Endodermal cell (in vitro differentiated cells): Measurements from ENCODE around the gene PELI2. TPM values are rescaled to one million over a fixed set of nuclear protein-coding genes. Genes with fewer than 3 reads are reported as not detected.

Source experiments
- DNase-seq: peaks from one replicate; pipeline ENCODE4 v3.0.0-alpha.2; 2017
- H3K27ac ChIP-seq: 2 replicates; pipeline ENCODE4 v1.5.1; 2013; ENCODE audit warnings: mild to moderate bottlenecking, low read depth, low read length, moderate library complexity
- H3K27me3 ChIP-seq: 2 replicates; pipeline ENCODE4 v1.6.1; 2013; ENCODE audit warnings: mild to moderate bottlenecking, low read length, moderate library complexity; ENCODE audit not compliant: insufficient read depth, control insufficient read depth, poor library complexity, severe bottlenecking
- H3K36me3 ChIP-seq: 2 replicates; pipeline ENCODE4 v1.7.0; 2013; ENCODE audit warnings: mild to moderate bottlenecking, low read length, moderate library complexity; ENCODE audit not compliant: control insufficient read depth, insufficient read depth
- H3K4me1 ChIP-seq: one replicate; pipeline ENCODE4 v1.7.0; 2013; ENCODE audit warnings: low read length; ENCODE audit not compliant: control insufficient read depth, insufficient read depth
- H3K4me3 ChIP-seq: 2 replicates; pipeline ENCODE4 v1.5.1; 2013; ENCODE audit warnings: mild to moderate bottlenecking, low read length, moderate library complexity
- H3K9ac ChIP-seq: 2 replicates; pipeline ENCODE4 v1.6.1; 2013; ENCODE audit warnings: mild to moderate bottlenecking, low read length, moderate library complexity; ENCODE audit not compliant: poor library complexity, severe bottlenecking; ENCODE audit errors: extremely low read depth
- H3K9me3 ChIP-seq: 2 replicates; pipeline ENCODE4 v1.6.1; 2013; ENCODE audit warnings: mild to moderate bottlenecking, low read length, moderate library complexity; ENCODE audit not compliant: control insufficient read depth
- H3K27ac Mint-ChIP-seq: 2 replicates; pipeline ENCODE4 v1.8.0; 2020; ENCODE audit warnings: mixed read lengths
- H3K27me3 Mint-ChIP-seq: 2 replicates; pipeline ENCODE4 v1.8.0; 2021; ENCODE audit warnings: mild to moderate bottlenecking, mixed read lengths; ENCODE audit not compliant: insufficient read depth
- H3K36me3 Mint-ChIP-seq: 2 replicates; pipeline ENCODE4 v1.8.0; 2020; ENCODE audit warnings: low read depth, mixed read lengths
- H3K4me1 Mint-ChIP-seq: 2 replicates; pipeline ENCODE4 v1.8.0; 2020; ENCODE audit warnings: mixed read lengths
- H3K4me3 Mint-ChIP-seq: 2 replicates; pipeline ENCODE4 v1.8.0; 2020; ENCODE audit warnings: mild to moderate bottlenecking, moderate library complexity, mixed read lengths
- H3K9me3 Mint-ChIP-seq: 2 replicates; pipeline ENCODE4 v1.8.0; 2020; ENCODE audit warnings: mild to moderate bottlenecking, mixed read lengths
- WGBS, 2 experiments: methylation state at CpG; one replicate each; pipeline versions ENCODE4 v1.1.5 to v1.1.7; 2013; ENCODE audit warnings: missing lambda C conversion rate in 2 of 2, mixed read lengths in 1 of 2; ENCODE audit not compliant: insufficient coverage in 1 of 2, insufficient read length in 1 of 2; 5-methylcytosine and 5-hydroxymethylcytosine counted together
- total RNA-seq, 2 donors: library from RNA; stranded (reverse); fragmentation: NEBNext Ultra II Directional in 1 of 2; extraction: Animal tissue kit (Norgen Biotek cat#: 25700) in 1 of 2; gene quantifications; 2 replicates in 1 of 2; 3 replicates in 1 of 2; pipeline ENCODE4 v1.2.1, GENCODE V29; 2021
- TF ChIP-seq, protein P1 (sequence below): fragments of 200-600 bp; sonication (generic); conservative IDR thresholded peaks from 2 replicates; pipeline ENCODE4 v1.5.0; 2021; ENCODE audit warnings: antibody characterized with exemption, mild to moderate bottlenecking

Gene PELI2
- total RNA-seq, 2 donors from 2014 or later: 5.9 to 8.1 TPM

DNA sequence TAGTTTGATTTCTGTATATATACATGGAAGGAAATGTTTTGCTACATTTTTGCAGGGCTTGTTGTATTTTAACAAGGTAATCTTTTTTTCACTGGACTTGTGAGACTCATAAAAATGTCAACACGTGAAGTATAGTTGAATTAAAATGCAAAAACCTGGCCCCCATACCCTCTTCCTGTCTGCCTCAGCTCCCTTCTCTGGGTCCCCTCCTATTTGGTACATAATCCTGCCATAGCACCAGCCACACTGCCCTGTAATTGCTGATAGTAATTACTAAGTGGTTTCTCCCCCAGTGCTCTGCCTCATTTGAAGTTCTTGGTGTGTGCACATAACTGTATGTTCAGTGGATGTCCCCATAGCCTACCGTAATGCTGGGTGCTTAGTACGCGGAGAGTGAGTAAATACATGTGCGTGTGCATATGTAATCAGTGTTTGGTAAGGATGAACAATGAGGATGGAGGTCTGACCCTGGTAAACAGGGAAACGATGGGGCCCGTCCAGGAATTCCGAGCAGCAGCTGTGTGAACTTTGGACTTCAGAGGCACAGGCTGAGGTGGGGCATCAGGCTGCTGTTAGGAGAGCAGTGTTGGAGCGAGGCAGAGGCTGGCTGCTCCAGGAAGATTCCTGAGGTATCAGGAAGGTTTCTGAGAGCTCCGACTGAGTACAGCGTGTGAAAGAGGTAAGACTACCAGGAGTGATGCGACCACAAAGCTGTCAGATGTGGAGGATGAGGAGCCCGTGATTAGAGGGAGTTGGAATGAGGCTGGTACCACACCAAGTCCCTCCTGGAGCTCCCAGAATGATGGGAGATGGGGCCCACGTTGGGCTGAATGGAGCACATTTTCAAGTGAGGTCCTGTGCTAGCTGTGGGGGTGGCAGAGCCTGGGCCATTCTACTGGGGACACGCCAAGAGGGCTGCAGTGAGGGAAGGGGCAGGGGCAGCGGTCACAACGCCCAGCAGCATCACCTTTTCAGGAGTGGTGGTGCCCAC is 106.8 kb downstream of the PELI2 start:
- Histone ChIP-seq H3K27me3 (no peaks in the 10 kb centered on the region), H3K36me3 (no peaks in the 10 kb centered on the region), H3K9ac (no peak overlapping the region), H3K4me1 (no peaks in the 10 kb centered on the region), H3K9me3 (peaks cover 27% of the 10 kb centered on the region), H3K27ac (no peak overlapping the region), H3K4me3 (no peak overlapping the region)
- H3K27me3 Mint-ChIP-seq: no peaks in the 10 kb centered on the region
- peaks cover 8% of the 10 kb centered on the region for H3K4me1 Mint-ChIP-seq
- peaks cover 25% of the 10 kb centered on the region for H3K9me3 Mint-ChIP-seq
- H3K36me3 Mint-ChIP-seq: peaks cover 1% of the 10 kb centered on the region
- TF ChIP-seq, protein P1, sequence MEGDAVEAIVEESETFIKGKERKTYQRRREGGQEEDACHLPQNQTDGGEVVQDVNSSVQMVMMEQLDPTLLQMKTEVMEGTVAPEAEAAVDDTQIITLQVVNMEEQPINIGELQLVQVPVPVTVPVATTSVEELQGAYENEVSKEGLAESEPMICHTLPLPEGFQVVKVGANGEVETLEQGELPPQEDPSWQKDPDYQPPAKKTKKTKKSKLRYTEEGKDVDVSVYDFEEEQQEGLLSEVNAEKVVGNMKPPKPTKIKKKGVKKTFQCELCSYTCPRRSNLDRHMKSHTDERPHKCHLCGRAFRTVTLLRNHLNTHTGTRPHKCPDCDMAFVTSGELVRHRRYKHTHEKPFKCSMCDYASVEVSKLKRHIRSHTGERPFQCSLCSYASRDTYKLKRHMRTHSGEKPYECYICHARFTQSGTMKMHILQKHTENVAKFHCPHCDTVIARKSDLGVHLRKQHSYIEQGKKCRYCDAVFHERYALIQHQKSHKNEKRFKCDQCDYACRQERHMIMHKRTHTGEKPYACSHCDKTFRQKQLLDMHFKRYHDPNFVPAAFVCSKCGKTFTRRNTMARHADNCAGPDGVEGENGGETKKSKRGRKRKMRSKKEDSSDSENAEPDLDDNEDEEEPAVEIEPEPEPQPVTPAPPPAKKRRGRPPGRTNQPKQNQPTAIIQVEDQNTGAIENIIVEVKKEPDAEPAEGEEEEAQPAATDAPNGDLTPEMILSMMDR: no peak
- H3K4me3 Mint-ChIP-seq: no peak overlapping the region
- 82 to 86% methylated on average over 16 to 17 of the region's 17 CpGs for WGBS, 2 experiments
- no peak overlapping the region for H3K27ac Mint-ChIP-seq
- no peak for DNase-seq

DNA sequence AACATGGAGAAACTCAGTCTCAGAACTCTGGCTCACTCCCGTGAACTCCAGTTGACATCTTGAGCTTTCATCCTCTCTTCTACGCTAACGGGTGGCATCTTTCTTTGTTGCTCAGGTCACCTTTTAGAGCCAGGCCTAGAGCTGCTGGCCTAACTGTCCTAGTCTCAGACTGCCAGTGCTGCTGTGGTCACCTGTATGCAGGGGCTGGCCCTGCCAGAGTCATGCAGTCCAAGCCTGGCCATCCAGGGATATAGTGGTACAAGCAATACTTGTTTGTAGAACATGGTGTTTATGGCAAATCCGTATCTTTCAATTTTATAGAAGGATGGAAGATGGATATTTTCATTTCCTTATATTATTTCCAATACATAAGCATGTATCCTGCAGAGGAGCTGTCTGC is 117.2 kb downstream of the PELI2 start:
- DNase-seq: no peak
- no peaks in the 10 kb centered on the region for H3K36me3 Mint-ChIP-seq
- no peaks in the 10 kb centered on the region for H3K9me3 Mint-ChIP-seq
- TF ChIP-seq, protein P1: no peak
- Histone ChIP-seq H3K27me3 (no peaks in the 10 kb centered on the region), H3K36me3 (no peaks in the 10 kb centered on the region), H3K4me3 (no peak overlapping the region), H3K4me1 (no peaks in the 10 kb centered on the region), H3K27ac (no peak overlapping the region), H3K9ac (no peak overlapping the region), H3K9me3 (no peaks in the 10 kb centered on the region)
- H3K27me3 Mint-ChIP-seq: no peaks in the 10 kb centered on the region
- no peak overlapping the region for H3K4me3 Mint-ChIP-seq
- 92 to 97% methylated on average over 3 of the region's 4 CpGs for WGBS, 2 experiments
- H3K4me1 Mint-ChIP-seq: peaks cover 9% of the 10 kb centered on the region
- no peak overlapping the region for H3K27ac Mint-ChIP-seq

DNA sequence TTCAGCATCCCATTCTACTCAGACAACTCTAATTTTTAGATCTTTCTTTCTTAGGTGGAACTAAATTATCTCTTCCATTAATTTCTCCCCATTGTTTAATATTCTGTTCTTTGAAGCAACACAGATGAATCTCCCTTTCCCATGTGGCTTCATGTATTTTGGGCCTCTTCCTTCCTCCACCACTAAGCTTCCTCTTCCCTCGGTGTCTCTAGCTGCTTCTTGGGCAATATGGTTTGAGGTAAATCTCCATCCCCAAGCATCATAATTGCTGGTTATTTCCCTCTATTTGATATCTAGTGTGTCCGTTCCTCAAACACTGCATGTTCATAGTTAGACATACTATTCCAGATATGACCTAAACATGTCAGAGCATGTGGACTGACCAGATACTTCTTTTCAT is 119.2 kb downstream of the PELI2 start:
- no peaks in the 10 kb centered on the region for H3K36me3 Mint-ChIP-seq
- WGBS, 2 experiments: 93 to 100% methylated on average over 1 to 2 of the region's 2 CpGs
- H3K4me3 Mint-ChIP-seq: no peak overlapping the region
- H3K4me1 ChIP-seq: no peaks in the 10 kb centered on the region
- H3K27me3 ChIP-seq: no peaks in the 10 kb centered on the region
- no peak for DNase-seq
- no peak overlapping the region for H3K9ac ChIP-seq
- no peaks in the 10 kb centered on the region for H3K9me3 Mint-ChIP-seq
- H3K27ac Mint-ChIP-seq: no peak overlapping the region
- TF ChIP-seq, protein P1: no peak
- H3K27ac ChIP-seq: no peak overlapping the region
- no peaks in the 10 kb centered on the region for H3K27me3 Mint-ChIP-seq
- peaks cover 9% of the 10 kb centered on the region for H3K4me1 Mint-ChIP-seq
- no peak overlapping the region for H3K4me3 ChIP-seq
- no peaks in the 10 kb centered on the region for H3K36me3 ChIP-seq
- no peaks in the 10 kb centered on the region for H3K9me3 ChIP-seq
